Activated T-helper 17 cell treated with anti-CD3 and anti-CD28 coated beads, Interleukin-2, amount 50 U/mL, for 72 hours (primary cell): ENCODE results near the gene ST6GAL1. TPM values are rescaled to one million over a fixed set of nuclear protein-coding genes. Genes with fewer than 3 reads are reported as not detected.

Source experiments
- ATAC-seq: fragments of 150-1000 bp; cut with Tn5 transposase; replicated peaks from 2 replicates; pipeline ENCODE4 v1.10.0; 2021; ENCODE audit warnings: mild to moderate bottlenecking, moderate library complexity
- H3K27ac Mint-ChIP-seq: one replicate; pipeline ENCODE4 v1.8.0; 2022; ENCODE audit warnings: mixed read lengths
- H3K27me3 Mint-ChIP-seq: one replicate; pipeline ENCODE4 v1.8.0; 2022; ENCODE audit warnings: mixed read lengths
- H3K36me3 Mint-ChIP-seq: one replicate; pipeline ENCODE4 v1.8.0; 2022; ENCODE audit warnings: low read depth, mild to moderate bottlenecking, mixed read lengths
- H3K4me1 Mint-ChIP-seq: one replicate; pipeline ENCODE4 v1.8.0; 2022; ENCODE audit warnings: mixed read lengths
- H3K4me3 Mint-ChIP-seq: one replicate; pipeline ENCODE4 v1.8.0; 2022; ENCODE audit warnings: mild to moderate bottlenecking, mixed read lengths
- H3K9me3 Mint-ChIP-seq: one replicate; pipeline ENCODE4 v1.8.0; 2022; ENCODE audit warnings: mixed read lengths
- total RNA-seq, 2 donors: library from RNA; stranded (reverse); gene quantifications; one replicate each; pipeline ENCODE4 v1.2.3, GENCODE V29; 2022

The ST6GAL1 gene
- total RNA-seq, 2 donors from 2014 or later, result 68.0 to 77.4 TPM

DNA sequence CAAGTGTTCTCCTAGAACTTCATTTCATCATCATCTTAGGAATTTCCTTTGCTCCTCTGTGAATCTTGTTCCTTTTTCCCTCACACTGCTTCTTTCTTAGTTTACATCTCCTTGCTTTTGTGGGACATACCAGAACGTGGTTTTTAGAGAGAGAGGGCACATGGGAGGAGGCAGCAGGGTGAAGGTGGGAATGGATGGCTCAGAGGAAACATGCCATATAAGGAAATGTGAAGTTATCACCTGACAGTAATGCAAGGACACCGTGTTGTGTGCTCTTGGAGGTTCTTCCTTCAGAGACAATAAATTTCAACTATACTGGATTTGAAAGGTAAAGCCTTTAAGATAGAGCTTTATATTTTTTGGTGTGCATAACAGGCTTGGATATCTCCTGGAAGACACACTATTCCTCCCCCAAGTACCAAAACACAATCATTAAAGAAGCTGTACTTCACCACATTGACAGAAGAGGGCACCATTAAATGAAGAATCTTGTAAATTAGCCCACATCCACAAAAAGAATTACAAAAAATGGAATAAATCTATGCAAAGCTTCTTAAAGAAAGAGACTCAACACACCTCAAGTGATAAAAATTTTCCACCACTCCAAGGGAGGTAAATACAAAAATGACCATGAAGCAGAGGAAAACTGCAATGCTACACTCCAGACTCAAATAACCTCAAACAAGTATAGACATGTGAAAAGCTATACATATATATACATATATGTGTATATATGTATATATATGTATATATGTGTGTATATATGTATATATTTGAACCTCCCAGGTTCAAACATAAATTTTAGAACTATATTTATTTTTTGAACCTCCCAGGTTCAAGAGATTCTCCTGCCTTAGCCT, 182.8 kb downstream of the ST6GAL1 start:
- no peak overlapping the region for H3K27ac Mint-ChIP-seq
- no peaks in the 10 kb centered on the region for H3K36me3 Mint-ChIP-seq
- H3K9me3 Mint-ChIP-seq, result no peaks in the 10 kb centered on the region
- no peaks in the 10 kb centered on the region for H3K27me3 Mint-ChIP-seq
- no peak overlapping the region for H3K4me3 Mint-ChIP-seq
- H3K4me1 Mint-ChIP-seq, result peaks cover 5% of the 10 kb centered on the region
- peak; percentile 53 for ATAC-seq

DNA sequence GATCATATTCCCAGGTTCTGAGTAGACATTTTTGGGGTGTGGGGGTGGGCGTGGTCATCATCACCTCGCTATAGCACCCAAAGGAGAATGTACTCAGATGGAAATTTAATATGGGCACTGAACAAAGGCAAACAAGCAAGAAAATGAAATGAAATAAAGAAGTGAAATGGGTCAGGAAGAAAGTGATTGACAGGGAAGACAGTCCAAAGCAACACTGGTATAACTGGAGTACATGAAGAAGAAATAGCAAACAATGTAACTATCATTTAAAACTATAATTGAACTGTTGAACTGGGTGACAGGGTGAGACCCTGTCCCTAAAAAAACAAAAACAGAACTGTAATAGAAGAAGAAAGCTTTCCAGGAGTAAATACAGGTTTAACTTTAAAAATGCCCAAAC, 184.2 kb downstream of the ST6GAL1 start:
- Mint-ChIP-seq H3K4me1 (peaks cover 5% of the 10 kb centered on the region), H3K27me3 (no peaks in the 10 kb centered on the region), H3K27ac (no peak overlapping the region), H3K36me3 (no peaks in the 10 kb centered on the region), H3K9me3 (no peaks in the 10 kb centered on the region), H3K4me3 (no peak overlapping the region)
- ATAC-seq, result no peak

DNA sequence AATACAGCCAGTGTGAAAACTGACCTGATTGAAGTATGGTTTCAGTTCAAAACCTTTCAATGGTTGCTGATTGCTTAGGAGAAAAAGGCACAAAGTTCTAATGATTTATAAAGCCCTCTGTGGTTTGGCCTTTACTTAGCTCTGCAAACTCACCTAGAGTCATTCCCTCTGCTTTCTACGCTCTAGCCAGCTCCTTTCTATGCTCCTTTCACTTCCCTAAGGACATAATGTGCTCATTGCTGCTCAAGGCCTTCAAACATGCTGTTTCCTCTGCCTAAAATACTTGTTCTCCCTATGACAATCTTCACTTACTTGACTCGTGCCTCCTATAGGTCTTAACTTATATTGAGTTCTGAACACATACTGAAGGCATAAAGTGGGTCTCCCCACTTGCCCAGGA, 190.0 kb downstream of the ST6GAL1 start:
- Mint-ChIP-seq H3K9me3 (no peaks in the 10 kb centered on the region), H3K27ac (no peak overlapping the region), H3K4me1 (no peaks in the 10 kb centered on the region), H3K4me3 (no peak overlapping the region), H3K27me3 (no peaks in the 10 kb centered on the region), H3K36me3 (no peaks in the 10 kb centered on the region)
- no peak for ATAC-seq

DNA sequence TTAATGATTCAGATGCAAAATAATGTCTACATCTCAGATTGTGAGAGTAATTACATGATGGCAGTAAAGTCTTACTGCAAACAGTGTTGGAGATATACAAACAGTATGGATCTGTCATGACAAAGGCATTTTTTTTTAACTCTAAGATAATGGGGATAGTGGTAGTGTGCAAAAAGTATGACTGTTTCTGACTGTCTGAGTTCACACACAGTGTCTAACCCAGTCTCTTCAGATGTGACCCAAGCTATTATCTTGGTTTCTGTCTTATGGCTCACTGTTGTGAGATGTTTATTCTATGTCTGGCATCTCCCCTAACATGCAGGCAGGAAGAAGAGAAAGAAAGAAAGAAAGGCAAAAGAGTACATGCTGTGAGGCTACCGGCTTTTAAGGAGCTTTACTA, 191.9 kb downstream of the ST6GAL1 start:
- Mint-ChIP-seq H3K4me1 (peaks cover 4% of the 10 kb centered on the region), H3K27me3 (no peaks in the 10 kb centered on the region)

DNA sequence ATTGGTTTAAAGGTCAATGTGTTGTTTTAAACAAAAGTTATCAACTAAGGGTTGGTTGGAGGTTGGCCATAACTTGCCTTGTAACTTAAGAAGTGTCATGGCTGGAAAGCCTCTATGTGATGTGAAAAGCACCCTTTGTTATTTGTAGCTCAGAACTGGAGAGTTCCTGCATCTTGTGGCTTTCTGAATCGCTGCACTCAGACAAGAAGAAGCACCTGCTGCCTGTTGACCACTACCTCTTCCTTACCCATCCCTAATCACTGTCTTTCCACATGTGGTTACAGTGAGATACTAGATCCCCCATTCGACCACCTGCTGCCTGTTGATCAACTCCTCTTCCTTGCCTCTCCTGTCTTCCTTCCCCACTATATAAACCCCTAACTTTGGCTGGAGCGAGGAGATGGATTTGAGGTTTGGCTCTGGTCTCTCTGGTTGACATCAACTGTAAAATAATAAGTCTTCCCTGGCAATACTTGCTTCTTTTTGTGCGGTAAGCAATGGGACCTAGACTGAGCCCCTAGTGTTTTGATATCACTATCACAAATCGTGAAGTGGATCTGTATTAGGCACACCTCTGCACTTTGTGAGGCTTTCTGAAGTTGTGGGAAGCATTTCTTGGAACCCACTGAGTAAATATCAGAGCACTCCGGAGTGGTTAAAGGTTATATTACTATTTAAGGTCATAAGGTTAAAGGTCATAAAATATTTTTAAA, 195.1 kb downstream of the ST6GAL1 start:
- Mint-ChIP-seq H3K4me3 (no peak overlapping the region), H3K27me3 (no peaks in the 10 kb centered on the region), H3K27ac (no peak overlapping the region), H3K9me3 (no peaks in the 10 kb centered on the region), H3K4me1 (peaks cover 21% of the 10 kb centered on the region), H3K36me3 (no peaks in the 10 kb centered on the region)
- no peak for ATAC-seq

More for the DNA sequence above, 191.9 kb downstream of the ST6GAL1 start:
- Mint-ChIP-seq H3K4me3 (no peak overlapping the region), H3K27ac (no peak overlapping the region), H3K36me3 (no peaks in the 10 kb centered on the region), H3K9me3 (no peaks in the 10 kb centered on the region)
- ATAC-seq, result no peak

Other genes with a start within 250 kb of the ST6GAL1 start
- not detected for gene KNG1, start 213.2 kb upstream of the ST6GAL1 start, total RNA-seq
- 100 to 1,000 TPM; 266 to 346 TPM for gene EIF4A2, start 146.9 kb upstream of the ST6GAL1 start, total RNA-seq
- gene RFC4, start 124.0 kb upstream of the ST6GAL1 start, total RNA-seq, result 100 to 1,000 TPM in 1 of 2 donors, 10 to 100 TPM in 1; 87.1 to 108 TPM
- gene ADIPOQ, start 87.8 kb upstream of the ST6GAL1 start, total RNA-seq, result not detected
- gene RPL39L, start 209.0 kb downstream of the ST6GAL1 start, total RNA-seq, result 10 to 100 TPM; 18.1 to 26.8 TPM